Measurements from ENCODE around the gene UQCR10.

- TF ChIP-seq CTCF (IDR thresholded peaks at IDR 0.05) = no peak
- TF ChIP-seq POLR2A (IDR thresholded peaks at IDR 0.05) = peak in 1 of 4 donors; percentile 44
Measured at GRCh38 chr22:29767171-29768051, at the start of gene UQCR10.

Measured in stomach (tissue), 4 donors.